ENCODE data around the gene ZFAND3. TPM values are rescaled to one million over a fixed set of nuclear protein-coding genes. Genes with fewer than 3 reads are reported as not detected.

The ZFAND3 gene
- polyA plus RNA-seq, 1 donor (not counting 4 experiments of a cell fraction or from before 2014, with no cell fraction given), result 19.6 TPM

- no peaks in the 10 kb centered on the region for H4K20me1 ChIP-seq (ENCODE audit: control insufficient read depth, extremely low read depth, insufficient read depth, low read length)
- DNase-seq (ENCODE audit: low read depth, low spot score), result no peak
- no peaks in the 10 kb centered on the region for H3K9me3 ChIP-seq (ENCODE audit: control insufficient read depth, low read depth, low read length)
- H3K27me3 ChIP-seq (ENCODE audit: control insufficient read depth, extremely low read depth, insufficient read depth, low read length), result no peaks in the 10 kb centered on the region
- no peak overlapping the region for H3K4me2 ChIP-seq (ENCODE audit: control insufficient read depth, extremely low read depth, insufficient read depth, low read depth, low read length)
- peaks cover 3% of the 10 kb centered on the region for H3K79me2 ChIP-seq (ENCODE audit: control insufficient read depth, insufficient read depth, low read length)
- no peak overlapping the region for H3K9ac ChIP-seq (ENCODE audit: control insufficient read depth, extremely low read depth, insufficient read depth, low read length)
- peaks cover 6 to 7% of the 10 kb centered on the region in 2 experiments for H3K36me3 ChIP-seq (ENCODE audit: control insufficient read depth in 2 of 2, extremely low read depth in 1 of 2, insufficient read depth in 2 of 2, low read length in 2 of 2)
- no peak for FAIRE-seq
- H3K4me3 ChIP-seq (ENCODE audit: control insufficient read depth in 2 of 3, extremely low read depth in 1 of 3, insufficient read depth in 2 of 3, low read depth in 1 of 3, low read length in 3 of 3), result no peak overlapping the region
- dilution Hi-C loops (cut with MboI; ENCODE audit: extremely low pct_ligation_motif_present, low sequenced_read_pairs), result no loop called here
- H3K4me1 ChIP-seq (ENCODE audit: control insufficient read depth, extremely low read depth, insufficient read depth, low read length), result peaks cover 3% of the 10 kb centered on the region
- H3K27ac ChIP-seq (ENCODE audit: control insufficient read depth, insufficient read depth, low read length), result no peak overlapping the region
- H3K9me1 ChIP-seq (ENCODE audit: control insufficient read depth, extremely low read depth, insufficient read depth, low read length), result no peaks in the 10 kb centered on the region
- no peak overlapping the region for H2AFZ ChIP-seq (ENCODE audit: control insufficient read depth, low read length)
- TF ChIP-seq EZH2 (IDR thresholded peaks at IDR 0.05; ENCODE audit: low read length), result no peak
- no peak for TF ChIP-seq CTCF (optimal IDR thresholded peaks at IDR 0.05 in 1 of 3, IDR thresholded peaks at IDR 0.05 in 1 of 3, conservative IDR thresholded peaks at IDR 0.05 in 1 of 3; ENCODE audit: extremely low read depth in 1 of 3, insufficient read depth in 2 of 3, low read length in 3 of 3)
Observed at GRCh38 chr6:38079537-38079936, 260.0 kb downstream of the ZFAND3 start.

- Histone ChIP-seq H2AFZ (ENCODE audit: control insufficient read depth, low read length) (no peak overlapping the region), H3K79me2 (ENCODE audit: control insufficient read depth, insufficient read depth, low read length) (peaks cover 3% of the 10 kb centered on the region), H3K36me3 (ENCODE audit: control insufficient read depth in 2 of 2, extremely low read depth in 1 of 2, insufficient read depth in 2 of 2, low read length in 2 of 2) (peaks cover 6 to 7% of the 10 kb centered on the region in 2 experiments), H3K27ac (ENCODE audit: control insufficient read depth, insufficient read depth, low read length) (no peak overlapping the region), H3K9ac (ENCODE audit: control insufficient read depth, extremely low read depth, insufficient read depth, low read length) (no peak overlapping the region), H3K27me3 (ENCODE audit: control insufficient read depth, extremely low read depth, insufficient read depth, low read length) (no peaks in the 10 kb centered on the region), H3K4me1 (ENCODE audit: control insufficient read depth, extremely low read depth, insufficient read depth, low read length) (peaks cover 3% of the 10 kb centered on the region), H3K4me2 (ENCODE audit: control insufficient read depth, extremely low read depth, insufficient read depth, low read depth, low read length) (no peak overlapping the region), H3K4me3 (ENCODE audit: control insufficient read depth in 2 of 3, extremely low read depth in 1 of 3, insufficient read depth in 2 of 3, low read depth in 1 of 3, low read length in 3 of 3) (no peak overlapping the region), H4K20me1 (ENCODE audit: control insufficient read depth, extremely low read depth, insufficient read depth, low read length) (no peaks in the 10 kb centered on the region), H3K9me1 (ENCODE audit: control insufficient read depth, extremely low read depth, insufficient read depth, low read length) (no peaks in the 10 kb centered on the region), H3K9me3 (ENCODE audit: control insufficient read depth, low read depth, low read length) (no peaks in the 10 kb centered on the region)
- TF ChIP-seq CTCF (optimal IDR thresholded peaks at IDR 0.05 in 1 of 3, IDR thresholded peaks at IDR 0.05 in 1 of 3, conservative IDR thresholded peaks at IDR 0.05 in 1 of 3; ENCODE audit: extremely low read depth in 1 of 3, insufficient read depth in 2 of 3, low read length in 3 of 3) (no peak), EZH2 (IDR thresholded peaks at IDR 0.05; ENCODE audit: low read length) (no peak)
- FAIRE-seq (no peak), DNase-seq (ENCODE audit: low read depth, low spot score) (no peak)
- dilution Hi-C loops (cut with MboI; ENCODE audit: extremely low pct_ligation_motif_present, low sequenced_read_pairs), result no loop called here
Observed at GRCh38 chr6:38080360-38080759, 260.8 kb downstream of the ZFAND3 start.

Measured in keratinocyte (primary cell).